Measurements from ENCODE around the gene ORC3. TPM values are rescaled to one million over a fixed set of nuclear protein-coding genes. Genes with fewer than 3 reads are reported as not detected.

The ORC3 gene
- total RNA-seq, 6 experiments from 2014 or later = 7.7 to 12.7 (median 9.8) TPM

GRCh38 chr6:87543696-87544473 lies 46.0 kb upstream of the ORC3 start:
- H3K27ac ChIP-seq = no peak overlapping the region
- DNase-seq (no peak), ATAC-seq (no peak)
- intact Hi-C loops (cut with DNase I) = no loop called here
- H3K4me3 ChIP-seq = no peak overlapping the region
- TF ChIP-seq CTCF (IDR thresholded peaks at IDR 0.05) (no peak), POLR2A (IDR thresholded peaks at IDR 0.05) (no peak)
- peaks cover 0 to 15% (median 0%) of the 10 kb centered on the region in 4 donors for H3K36me3 ChIP-seq
- no peaks in the 10 kb centered on the region for H3K9me3 ChIP-seq
- 68% methylated on average over 4 of the region's 4 CpGs for WGBS (ENCODE audit: insufficient coverage, low coverage, low lambda C conversion rate, missing lambda C conversion rate)
- no peaks in the 10 kb centered on the region for H3K27me3 ChIP-seq
- H3K4me1 ChIP-seq = no peaks in the 10 kb centered on the region

GRCh38 chr6:87544474-87544735 lies 45.5 kb upstream of the ORC3 start:
- H3K27me3 ChIP-seq = no peaks in the 10 kb centered on the region

GRCh38 chr6:87551799-87552198 lies 38.1 kb upstream of the ORC3 start:
- no peaks in the 10 kb centered on the region for H3K9me3 ChIP-seq
- H3K4me1 ChIP-seq = peaks cover 0 to 10% (median 0%) of the 10 kb centered on the region in 4 donors
- no peak for DNase-seq
- H3K36me3 ChIP-seq = peaks cover 0 to 24% (median 2%) of the 10 kb centered on the region in 4 donors
- intact Hi-C loops (cut with DNase I) = no loop called here
- H3K27ac ChIP-seq = no peak overlapping the region
- no peak for ATAC-seq
- H3K4me3 ChIP-seq = no peak overlapping the region
- no peak for TF ChIP-seq CTCF (IDR thresholded peaks at IDR 0.05)
- no peak for TF ChIP-seq POLR2A (IDR thresholded peaks at IDR 0.05)
- 67% methylated on average over 1 of the region's 2 CpGs for WGBS (ENCODE audit: insufficient coverage, low coverage, low lambda C conversion rate, missing lambda C conversion rate)
- H3K27me3 ChIP-seq = no peaks in the 10 kb centered on the region

More at GRCh38 chr6:87544474-87544735, 45.5 kb upstream of the ORC3 start:
- no peaks in the 10 kb centered on the region for H3K4me1 ChIP-seq
- ATAC-seq (no peak), DNase-seq (no peak)
- H3K4me3 ChIP-seq = no peak overlapping the region
- H3K36me3 ChIP-seq = peaks cover 0 to 15% (median 0%) of the 10 kb centered on the region in 4 donors
- WGBS (ENCODE audit: insufficient coverage, low coverage, low lambda C conversion rate, missing lambda C conversion rate) = 67% methylated on average over 1 of the region's 1 CpG
- intact Hi-C loops (cut with DNase I) = no loop called here
- no peaks in the 10 kb centered on the region for H3K9me3 ChIP-seq
- H3K27ac ChIP-seq = no peak overlapping the region
- no peak for TF ChIP-seq CTCF (IDR thresholded peaks at IDR 0.05)

GRCh38 chr6:87553159-87553765 lies 36.7 kb upstream of the ORC3 start:
- Histone ChIP-seq H3K27me3 (no peaks in the 10 kb centered on the region), H3K4me3 (no peak overlapping the region), H3K4me1 (peaks cover 0 to 10% (median 0%) of the 10 kb centered on the region in 4 donors), H3K9me3 (no peaks in the 10 kb centered on the region), H3K27ac (peak overlapping the region in 1 of 3 donors; percentile 24), H3K36me3 (peaks cover 0 to 18% (median 2%) of the 10 kb centered on the region in 4 donors)
- DNase-seq (no peak), ATAC-seq (peak; percentile 56 to 81 (median 70))
- intact Hi-C loops (cut with DNase I) = no loop called here
- no peak for TF ChIP-seq CTCF (IDR thresholded peaks at IDR 0.05)
- TF ChIP-seq POLR2A (IDR thresholded peaks at IDR 0.05) = no peak
- WGBS (ENCODE audit: insufficient coverage, low coverage, low lambda C conversion rate, missing lambda C conversion rate) = 56% methylated on average over 3 of the region's 4 CpGs

Measured in right lobe of liver (tissue), 6 donors.